GM21737 (cell line): Measurements from ENCODE around the gene ACTR3C.

Source experiments
- ATAC-seq: cut with Tn5 transposase; IDR thresholded peaks from one replicate; pipeline ENCODE4 v1.9.1; 2021; ENCODE audit warnings: mild to moderate bottlenecking, moderate library complexity; ENCODE audit not compliant: unreplicated experiment

Gene ACTR3C

DNA sequence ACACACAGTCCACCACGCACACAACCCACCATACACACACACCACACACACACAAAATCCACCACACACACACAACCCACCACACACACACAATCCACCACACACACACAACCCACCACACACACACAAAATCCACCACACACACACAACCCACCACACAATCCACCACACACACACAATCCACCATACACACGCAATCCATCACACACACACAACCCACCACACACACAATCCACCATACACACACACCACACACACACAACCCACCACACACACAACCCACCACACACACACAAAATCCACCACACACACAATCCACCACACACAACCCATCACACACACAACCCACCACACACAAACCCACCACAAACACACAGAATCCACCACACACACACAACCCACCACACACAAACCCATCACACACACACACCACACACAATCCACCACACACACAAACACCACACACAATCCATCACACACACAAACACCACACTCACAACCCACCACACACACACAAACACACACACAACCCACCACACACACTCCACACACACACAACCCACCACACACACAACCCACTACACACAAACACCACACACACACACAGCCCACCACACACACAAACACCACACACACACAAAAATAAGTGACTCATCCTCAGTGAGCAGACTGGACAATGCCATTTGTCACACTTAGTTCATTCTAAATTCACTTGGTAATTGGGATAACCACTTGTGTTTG is 36.4 kb upstream of the ACTR3C start:
- no peak for ATAC-seq

DNA sequence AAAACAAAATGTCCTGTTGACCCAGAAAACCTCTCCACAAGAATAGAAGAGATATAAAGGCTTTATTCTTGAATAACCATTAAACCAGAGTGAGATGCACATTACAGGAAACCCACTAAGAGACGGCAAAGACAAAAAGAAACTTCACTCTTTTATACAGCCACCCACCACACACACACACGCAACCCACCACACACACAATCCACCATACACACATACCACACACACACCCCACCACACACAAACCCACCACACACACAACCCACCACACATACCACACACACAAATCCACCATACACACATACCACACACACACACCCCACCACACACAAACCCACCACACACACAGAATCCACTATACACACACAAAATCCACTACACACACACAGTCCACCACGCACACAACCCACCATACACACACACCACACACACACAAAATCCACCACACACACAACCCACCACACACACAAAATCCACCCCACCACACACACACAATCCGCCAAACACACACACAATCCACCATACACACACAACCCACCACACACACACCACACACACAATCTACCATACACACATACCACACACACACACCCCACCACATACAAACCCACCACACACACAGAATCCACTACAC is 35.8 kb upstream of the ACTR3C start:
- no peak for ATAC-seq

DNA sequence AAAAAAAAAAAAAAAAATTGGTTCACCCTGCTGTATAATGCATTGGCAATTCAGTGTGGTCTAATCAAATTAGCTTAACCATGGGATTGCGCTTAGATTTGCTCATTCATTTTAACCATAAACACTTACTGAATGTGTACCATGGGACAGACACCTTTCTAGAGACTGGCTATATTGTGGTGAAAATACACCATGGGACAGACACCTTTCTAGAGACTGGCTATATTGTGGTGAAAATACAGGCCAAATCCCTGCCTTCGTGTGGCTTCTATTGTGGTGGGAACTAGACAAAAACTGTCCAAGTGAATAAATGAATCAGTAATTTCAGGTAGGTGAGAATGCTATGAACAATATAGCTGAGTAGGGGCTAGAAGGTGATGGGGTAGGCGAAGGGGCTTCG is 35.1 kb upstream of the ACTR3C start:
- ATAC-seq: no peak

DNA sequence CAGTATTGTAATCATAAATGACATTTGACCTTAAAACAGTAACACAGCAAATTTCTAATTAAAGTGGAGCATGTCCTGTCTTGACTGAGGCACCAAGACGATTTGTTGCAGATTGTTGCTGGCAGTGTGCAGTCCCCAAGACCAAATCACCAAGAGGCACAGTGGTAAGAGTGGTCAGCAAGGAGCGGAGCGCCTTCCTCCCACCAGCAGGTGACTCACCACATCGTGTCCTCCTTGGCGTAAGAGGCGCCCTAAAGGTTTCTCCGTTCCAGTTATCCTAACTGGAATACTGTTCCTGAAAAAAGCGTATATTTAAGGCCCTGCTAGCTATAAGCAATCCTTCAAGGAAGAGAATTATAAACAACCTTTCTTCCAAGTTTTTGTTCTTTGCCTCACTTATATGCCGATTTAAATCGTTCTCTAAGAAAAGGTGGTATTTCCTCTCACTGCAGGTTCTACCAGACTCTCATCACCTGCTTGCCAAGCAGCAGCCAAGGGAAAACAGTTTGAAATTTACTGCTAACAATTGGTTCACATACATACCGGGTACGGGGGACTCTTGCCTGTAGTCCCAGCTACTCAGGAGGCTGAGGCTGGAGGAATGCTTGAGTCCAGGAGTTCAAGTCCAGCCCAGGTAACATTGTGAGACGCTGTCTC is 34.6 kb upstream of the ACTR3C start:
- no peak for ATAC-seq

DNA sequence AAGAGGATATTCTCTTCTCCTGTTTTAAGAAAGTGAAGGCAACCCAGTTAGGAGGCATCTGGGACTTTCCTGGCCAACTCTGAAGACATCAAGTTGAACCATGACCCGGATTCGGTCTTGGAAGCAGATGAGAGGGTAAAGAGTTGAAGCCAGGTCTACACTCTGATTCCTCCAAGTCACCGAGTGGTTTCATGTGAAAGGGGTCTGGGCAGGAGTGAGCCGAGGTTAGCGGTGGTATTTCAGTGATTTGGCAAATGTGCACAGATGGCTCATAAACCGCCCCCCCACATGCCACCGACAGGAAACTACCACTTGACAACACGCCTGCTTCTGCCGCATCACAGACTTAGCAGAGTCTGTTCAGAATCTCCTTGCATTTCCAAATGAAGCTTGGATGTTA is 33.9 kb upstream of the ACTR3C start:
- ATAC-seq: no peak

DNA sequence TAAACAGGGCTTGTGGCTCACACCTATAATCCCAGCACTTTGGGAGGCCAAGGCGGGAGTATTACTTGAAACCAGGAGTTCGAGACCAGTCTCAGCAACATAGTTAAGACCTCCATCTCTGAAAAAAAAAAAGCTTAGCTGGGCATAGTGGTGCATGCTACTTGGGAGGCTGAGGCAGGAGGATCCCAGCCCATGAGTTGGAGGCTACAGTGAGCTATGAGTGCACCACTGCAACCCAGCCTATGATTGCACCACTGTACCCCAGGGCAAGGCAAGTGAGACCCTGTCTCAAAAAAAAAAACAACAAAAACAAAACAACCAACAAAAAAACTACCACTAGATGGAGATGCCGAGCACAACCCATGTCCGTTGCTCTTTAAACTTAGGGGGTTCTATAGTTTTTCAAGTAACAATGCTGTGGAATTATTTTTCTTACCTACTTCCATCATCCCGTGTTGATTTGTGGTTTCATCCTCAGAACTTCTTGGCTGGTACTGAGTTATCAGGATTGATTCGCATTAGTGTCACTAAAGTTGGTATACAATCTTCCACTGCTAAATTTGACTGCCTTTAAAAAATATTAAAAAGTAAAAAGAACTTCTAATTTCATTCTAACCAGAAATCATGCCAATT is 33.0 kb upstream of the ACTR3C start:
- ATAC-seq: no peak

DNA sequence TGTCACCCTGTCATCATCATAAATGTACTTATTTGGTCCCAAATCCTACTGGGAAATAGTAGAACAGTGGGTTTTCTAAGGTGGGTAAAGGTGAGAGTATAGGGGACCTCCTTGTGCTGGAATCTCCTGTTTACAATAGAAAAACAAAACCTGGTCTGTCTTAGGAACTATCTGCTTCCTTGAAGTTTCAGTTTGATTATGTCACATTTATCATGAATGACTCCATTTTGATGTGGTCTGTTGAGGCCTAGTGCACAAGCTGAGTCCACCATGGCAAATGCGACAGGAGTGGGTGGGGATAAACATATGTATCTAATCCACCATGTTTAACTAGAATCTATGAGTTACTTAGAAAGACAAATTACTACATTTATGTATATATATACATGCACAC is 32.3 kb upstream of the ACTR3C start:
- ATAC-seq: no peak

DNA sequence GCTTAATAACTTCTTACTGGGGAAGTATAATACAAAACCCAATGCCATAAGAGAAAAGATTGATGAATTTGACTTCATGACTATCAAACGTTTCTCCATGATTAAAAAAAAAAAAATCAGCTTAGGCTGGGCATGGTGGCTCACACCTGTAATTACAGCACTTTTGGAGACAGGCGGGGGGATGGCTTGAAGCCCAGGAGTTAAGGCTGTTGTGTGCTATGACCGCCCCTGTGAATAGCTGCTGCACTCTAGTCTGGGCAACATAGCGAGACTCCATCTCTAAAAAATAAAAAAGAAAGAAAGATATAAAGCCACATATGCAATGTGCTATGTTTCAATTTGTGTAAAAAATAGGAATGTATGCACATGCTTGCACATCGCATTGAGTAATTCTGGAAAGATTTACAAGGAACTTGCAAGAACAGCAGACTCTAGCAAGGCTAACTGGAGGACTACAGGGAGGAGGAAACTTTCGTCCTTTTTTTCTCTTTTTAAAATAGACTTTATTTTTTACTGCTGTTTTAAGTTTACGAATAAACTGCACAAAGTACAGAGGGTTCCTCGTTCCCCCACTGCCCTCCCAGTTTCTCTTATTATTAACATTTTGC is 28.3 kb upstream of the ACTR3C start:
- no peak for ATAC-seq

DNA sequence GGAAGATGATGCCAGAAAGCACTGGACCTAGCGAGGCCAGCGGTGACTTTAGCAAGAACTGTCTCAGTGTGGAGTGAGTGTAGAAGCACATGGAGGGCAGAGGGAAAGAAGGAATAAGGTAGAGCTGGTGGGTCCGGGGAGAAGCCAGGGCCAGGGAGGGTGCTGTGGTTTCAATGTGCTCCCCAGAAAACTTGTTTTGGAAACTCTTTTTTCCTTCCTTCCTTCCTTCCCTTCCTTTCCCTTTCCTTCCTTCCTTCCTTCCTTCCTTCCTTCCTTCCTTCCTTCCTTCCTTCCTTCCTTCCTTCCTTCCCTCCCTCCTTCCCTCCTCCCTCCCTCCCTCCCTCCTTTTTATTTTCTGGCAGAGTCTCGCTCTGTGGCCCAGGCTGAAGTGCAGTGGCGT is 23.6 kb upstream of the ACTR3C start:
- ATAC-seq: no peak

DNA sequence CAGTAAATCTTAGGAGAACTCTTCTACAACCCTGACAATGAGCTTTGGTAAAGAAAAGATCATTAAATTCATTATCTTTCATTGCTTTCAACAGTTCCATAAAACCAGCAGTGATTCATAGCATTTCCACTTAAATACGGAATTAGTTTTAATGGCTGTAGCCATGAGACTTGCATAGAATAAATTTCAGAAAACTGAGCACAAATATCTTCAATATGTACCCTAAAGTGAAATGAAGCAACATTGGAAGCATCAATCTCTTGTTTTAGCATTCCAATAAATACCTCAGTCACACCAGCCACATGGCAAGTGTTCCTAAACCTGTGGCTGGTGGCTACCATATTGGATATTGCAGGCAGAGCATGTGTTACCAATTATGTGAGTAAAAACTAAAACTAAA is 21.7 kb upstream of the ACTR3C start:
- ATAC-seq: no peak

DNA sequence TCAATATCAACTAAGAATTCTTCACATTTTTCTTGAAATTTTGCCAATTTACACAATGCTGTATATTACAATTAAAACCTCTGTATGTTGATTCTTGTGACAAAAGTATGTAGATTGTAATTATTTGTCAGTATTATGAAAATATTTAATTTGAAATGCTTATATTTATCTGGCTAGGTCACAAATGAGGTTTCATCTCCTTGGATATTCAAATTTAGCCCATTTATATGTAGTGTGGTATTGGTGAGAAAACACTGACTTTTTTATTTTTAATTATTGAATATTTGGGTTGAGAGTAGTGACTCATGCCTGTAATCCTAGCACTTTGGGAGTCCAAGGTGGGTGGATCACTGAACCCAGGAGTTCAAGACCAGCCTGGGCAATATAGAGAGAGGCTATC is 21.0 kb upstream of the ACTR3C start:
- ATAC-seq: no peak

DNA sequence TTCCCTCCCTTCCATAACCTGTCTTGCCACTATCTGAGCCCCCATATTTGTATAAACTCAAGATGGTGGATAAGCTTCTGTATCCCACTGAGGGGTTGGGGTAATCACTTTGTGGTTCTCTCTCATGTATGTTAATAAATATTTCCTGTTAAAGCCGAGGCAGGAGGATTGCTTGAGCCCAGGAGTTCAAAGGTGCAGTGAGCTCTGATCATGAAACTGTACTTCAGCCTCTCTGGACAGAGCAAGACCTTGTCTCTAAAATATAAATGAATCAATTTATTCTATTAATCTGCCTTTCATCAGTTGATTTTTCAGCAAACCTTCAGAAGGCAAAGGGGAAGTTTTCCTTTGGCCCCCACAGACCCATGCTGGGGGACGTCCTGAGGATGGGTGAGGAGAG is 19.9 kb upstream of the ACTR3C start:
- no peak for ATAC-seq

DNA sequence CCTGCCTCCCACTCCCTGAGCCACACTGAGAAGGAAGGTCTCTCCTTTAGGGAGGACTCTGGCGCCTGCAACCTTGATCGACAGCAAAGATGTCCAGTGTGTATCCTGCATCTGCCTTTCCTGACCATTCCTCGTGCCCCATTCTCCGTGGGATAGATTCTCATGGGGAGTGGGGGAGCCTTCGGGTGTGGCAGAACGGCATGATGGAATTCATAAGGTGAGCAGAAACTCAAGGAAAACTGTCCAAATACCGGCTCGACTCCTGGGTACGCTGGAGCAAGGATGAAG is 18.7 kb upstream of the ACTR3C start:
- no peak for ATAC-seq

DNA sequence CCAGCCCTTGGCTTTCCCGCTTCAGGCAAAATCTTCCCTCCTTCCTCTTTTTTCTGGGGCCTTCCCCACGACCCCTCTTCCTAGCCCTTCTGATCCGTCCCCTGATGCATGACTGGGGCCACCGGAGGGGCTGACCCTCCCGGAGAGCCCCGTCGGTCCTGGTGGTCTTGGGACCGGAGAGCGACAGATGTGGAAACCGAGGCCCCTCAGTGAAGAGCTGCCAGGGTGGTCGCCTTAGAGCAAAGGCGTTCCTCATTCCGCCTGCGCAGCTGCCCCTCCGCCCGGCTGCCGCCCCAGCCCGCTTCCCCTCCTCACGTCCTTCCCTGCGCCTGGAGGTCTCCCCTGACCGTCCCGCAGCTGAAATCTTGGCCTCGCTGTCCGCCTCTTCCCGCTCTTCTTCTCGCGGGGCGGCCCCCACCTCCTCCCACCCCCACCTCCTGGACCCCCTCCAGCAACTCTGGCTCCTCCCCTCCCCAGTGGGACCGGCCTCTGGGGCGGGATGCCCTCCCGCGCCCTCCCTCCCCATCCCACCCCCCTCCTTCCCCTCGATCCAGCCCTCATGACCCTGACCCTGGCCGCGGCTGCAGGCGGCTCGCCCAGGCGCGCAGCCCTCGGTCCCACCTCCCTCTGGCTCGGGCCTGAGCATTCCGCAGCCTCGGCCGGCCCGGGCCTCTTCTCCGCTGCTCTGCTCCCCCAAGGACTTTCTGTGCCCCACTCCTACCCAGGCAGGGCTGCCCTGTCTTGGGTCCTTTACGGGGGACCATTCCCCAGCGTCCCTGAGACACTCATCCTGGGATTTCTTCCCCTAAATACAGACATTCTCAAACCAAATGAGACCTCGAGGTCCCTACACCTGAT is 18.1 kb upstream of the ACTR3C start, which contains the start of gene RARRES2:
TSS of gene RARRES2 (minus strand) at position 367 of the 858 bp plus-strand sequence. CDS start 1,020 bp downstream, outside the sequence.
- ATAC-seq: no peak

DNA sequence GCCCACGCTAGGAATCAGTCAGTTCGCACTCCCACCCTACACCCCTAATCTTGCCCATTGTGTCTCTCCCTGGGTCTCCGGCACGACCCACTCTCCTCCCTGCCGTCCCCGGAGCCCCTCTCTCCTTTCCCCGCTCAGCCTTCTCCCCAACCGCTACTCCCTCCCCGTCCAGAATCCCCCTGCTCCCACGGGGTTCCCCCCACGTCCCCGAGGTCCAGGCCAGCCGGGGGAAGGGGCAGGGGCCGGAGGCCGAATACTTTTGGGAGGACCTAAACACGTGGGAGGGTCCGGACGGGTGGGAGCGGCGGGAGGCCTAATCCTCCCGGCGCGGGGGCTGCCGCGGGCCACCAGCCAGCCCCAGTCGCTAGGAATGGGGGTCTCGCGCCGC is 17.5 kb upstream of the ACTR3C start:
- ATAC-seq: no peak

DNA sequence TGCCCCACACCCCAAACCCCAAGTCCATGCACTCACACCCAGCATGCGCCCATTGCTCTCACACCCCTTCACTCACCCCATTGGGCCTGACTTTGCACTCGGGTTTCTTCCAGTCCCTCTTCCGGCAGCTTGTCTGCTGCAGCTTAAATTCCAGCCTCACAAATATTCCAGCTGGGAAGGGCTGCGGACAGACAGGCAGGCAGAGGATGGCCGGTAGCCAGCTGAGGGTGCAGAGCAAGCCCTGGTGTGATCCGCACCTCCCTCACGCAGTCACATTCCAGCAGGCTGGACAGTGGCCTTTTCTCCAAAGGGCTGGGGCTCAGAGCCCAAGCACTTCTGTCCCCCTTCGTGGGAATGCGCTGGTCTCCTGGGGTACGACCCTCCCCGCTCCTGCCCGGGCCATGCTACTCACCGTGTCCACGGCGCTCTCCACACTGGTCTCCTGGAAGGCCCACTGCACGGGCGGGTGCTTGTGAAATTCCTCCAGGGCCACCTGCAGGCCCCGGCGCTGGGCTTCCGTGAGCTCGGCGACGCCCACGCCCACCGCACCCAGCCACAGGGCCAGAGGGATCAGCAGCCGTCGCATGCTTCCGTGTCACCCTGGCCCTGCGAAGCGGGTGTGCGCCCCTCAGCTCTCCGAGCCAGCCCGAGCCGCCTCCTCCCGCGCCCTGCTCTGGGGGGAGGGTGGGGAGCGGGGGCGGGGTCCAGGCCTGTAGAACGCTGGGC is 16.8 kb upstream of the ACTR3C start:
- ATAC-seq: no peak

DNA sequence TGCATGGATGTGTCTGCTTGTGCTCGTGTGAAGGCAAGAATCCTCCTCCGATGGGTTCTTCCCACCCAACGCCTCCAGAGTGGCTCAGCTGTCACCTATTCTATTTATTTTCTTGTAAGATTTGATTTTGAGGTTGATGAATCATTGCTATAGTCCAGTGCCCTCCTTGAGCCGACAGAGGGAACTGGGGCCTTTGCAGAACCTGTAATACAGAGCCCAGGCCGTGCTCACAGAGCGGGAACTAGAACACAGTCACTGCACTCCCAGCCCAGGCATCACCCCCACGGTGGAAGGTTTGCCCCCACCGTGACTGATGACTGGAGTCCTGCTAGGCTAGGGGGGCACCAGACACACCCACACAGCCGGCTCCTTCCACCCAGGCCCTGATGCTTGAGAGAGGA is 16.1 kb upstream of the ACTR3C start:
- no peak for ATAC-seq

DNA sequence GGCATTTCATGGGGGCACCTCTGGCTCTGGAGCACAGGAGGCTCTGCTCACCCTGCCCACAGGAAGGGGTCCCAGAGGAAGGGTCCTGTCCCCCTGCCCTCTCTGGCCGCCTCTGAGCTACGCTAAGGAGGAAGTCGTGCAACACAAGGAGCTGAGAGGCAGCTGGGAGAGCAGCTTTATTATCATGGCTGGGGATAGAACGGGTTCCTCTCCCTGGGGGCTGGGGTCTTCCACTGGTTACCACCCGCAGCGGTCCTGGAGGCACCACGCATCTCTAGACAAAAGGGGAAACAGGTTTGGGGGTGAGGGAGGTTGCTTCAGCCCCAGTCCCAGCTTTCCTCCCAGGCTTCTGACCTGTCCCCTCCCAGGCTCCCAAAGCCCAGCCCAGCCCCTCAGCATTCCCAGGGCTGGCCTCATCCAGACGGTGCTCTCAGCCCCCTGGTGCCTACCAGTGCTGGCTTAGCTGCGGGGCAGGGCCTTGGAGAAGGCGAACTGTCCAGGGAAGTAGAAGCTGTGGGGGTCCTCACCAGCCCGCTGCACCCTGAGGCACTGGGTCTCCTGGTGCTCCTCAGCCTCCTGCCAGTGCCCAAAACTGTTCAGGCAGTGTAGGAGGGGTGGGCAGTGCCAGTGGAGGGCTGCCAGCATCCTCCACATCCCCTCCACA is 15.0 kb upstream of the ACTR3C start:
- ATAC-seq: no peak

DNA sequence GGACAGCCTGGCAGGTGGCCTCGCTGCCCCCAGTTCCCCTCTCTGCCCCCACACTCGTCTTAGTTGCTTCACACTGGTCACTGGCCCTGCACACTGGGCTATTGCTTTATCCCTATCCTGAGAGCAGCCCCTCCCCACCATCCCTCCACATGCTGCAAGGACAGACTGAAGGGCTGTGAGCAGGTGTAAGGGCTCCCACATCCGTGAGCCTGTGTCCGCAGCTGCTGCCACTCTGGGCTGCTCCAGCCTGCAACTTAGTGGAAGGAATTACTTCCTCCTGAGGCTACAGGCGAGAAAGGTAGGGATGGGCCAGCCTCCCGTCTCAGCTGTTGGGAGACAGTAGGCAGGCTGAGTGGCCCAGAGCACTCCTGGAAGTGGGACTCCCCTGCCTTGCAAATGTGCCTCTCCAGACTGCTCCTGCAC is 14.3 kb upstream of the ACTR3C start:
- ATAC-seq: no peak
